GM23338 (cell line): ENCODE measurements around the gene NSD1.

Experiments used
- EZH2phosphoT487 ChIP-seq: fragments of 200-600 bp; sonication (generic); IDR thresholded peaks from one replicate; pipeline ENCODE4 v1.8.1; 2018; ENCODE audit warnings: antibody characterized with exemption; ENCODE audit not compliant: unreplicated experiment
- ZNF114 ChIP-seq: fragments of 250-450 bp; sonication (Bioruptor Pico); IDR thresholded peaks from 2 replicates; pipeline ENCODE4 v1.5.0; 2020; ENCODE audit warnings: mild to moderate bottlenecking, moderate library complexity
- TF ChIP-seq, protein P1 (sequence below), 2 experiments: fragments of 200-600 bp in 1 of 2; sonication (generic) in 1 of 2; conservative IDR thresholded peaks; 2 replicates each; pipeline versions ENCODE4 v1.5.1 to v1.6.1; 2016 to 2017; ENCODE audit warnings: antibody characterized with exemption in 2 of 2, low read depth in 2 of 2, mild to moderate bottlenecking in 2 of 2, moderate library complexity in 1 of 2
- TF ChIP-seq, protein P2 (sequence below): IDR thresholded peaks from one replicate; pipeline ENCODE4 v1.6.1; 2018; ENCODE audit warnings: antibody characterized with exemption; ENCODE audit not compliant: unreplicated experiment

GRCh38 chr5:177089127-177089526, 44.4 kb upstream of the NSD1 start:
- TF ChIP-seq, protein P1, sequence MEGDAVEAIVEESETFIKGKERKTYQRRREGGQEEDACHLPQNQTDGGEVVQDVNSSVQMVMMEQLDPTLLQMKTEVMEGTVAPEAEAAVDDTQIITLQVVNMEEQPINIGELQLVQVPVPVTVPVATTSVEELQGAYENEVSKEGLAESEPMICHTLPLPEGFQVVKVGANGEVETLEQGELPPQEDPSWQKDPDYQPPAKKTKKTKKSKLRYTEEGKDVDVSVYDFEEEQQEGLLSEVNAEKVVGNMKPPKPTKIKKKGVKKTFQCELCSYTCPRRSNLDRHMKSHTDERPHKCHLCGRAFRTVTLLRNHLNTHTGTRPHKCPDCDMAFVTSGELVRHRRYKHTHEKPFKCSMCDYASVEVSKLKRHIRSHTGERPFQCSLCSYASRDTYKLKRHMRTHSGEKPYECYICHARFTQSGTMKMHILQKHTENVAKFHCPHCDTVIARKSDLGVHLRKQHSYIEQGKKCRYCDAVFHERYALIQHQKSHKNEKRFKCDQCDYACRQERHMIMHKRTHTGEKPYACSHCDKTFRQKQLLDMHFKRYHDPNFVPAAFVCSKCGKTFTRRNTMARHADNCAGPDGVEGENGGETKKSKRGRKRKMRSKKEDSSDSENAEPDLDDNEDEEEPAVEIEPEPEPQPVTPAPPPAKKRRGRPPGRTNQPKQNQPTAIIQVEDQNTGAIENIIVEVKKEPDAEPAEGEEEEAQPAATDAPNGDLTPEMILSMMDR (conservative IDR thresholded peaks at IDR 0.05; ENCODE audit: low read depth in 2 of 2) = no peak
- no peak for TF ChIP-seq EZH2phosphoT487
- TF ChIP-seq, protein P2, sequence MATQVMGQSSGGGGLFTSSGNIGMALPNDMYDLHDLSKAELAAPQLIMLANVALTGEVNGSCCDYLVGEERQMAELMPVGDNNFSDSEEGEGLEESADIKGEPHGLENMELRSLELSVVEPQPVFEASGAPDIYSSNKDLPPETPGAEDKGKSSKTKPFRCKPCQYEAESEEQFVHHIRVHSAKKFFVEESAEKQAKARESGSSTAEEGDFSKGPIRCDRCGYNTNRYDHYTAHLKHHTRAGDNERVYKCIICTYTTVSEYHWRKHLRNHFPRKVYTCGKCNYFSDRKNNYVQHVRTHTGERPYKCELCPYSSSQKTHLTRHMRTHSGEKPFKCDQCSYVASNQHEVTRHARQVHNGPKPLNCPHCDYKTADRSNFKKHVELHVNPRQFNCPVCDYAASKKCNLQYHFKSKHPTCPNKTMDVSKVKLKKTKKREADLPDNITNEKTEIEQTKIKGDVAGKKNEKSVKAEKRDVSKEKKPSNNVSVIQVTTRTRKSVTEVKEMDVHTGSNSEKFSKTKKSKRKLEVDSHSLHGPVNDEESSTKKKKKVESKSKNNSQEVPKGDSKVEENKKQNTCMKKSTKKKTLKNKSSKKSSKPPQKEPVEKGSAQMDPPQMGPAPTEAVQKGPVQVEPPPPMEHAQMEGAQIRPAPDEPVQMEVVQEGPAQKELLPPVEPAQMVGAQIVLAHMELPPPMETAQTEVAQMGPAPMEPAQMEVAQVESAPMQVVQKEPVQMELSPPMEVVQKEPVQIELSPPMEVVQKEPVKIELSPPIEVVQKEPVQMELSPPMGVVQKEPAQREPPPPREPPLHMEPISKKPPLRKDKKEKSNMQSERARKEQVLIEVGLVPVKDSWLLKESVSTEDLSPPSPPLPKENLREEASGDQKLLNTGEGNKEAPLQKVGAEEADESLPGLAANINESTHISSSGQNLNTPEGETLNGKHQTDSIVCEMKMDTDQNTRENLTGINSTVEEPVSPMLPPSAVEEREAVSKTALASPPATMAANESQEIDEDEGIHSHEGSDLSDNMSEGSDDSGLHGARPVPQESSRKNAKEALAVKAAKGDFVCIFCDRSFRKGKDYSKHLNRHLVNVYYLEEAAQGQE = no peak
- no peak for TF ChIP-seq ZNF114 (CRISPR knock-in tag)
